Activated CD8-positive, alpha-beta memory T cell treated with anti-CD3 and anti-CD28 coated beads, Interleukin-2, amount 50 U/mL, for 1 hour (primary cell): Measurements from ENCODE around the gene ADAM22.
A peak's percentile ranks its signal among the peaks of the same experiment; 100 is the strongest.
"Not testable (repeated sequence)": the region's sequence is repeated elsewhere in the genome, so short reads cannot be mapped to it uniquely, and the experiment has no call there.

Experiments
- DNase-seq: peaks from one replicate; pipeline ENCODE4 v3.0.0-alpha.2; 2020; ENCODE audit errors: extremely low read depth

Gene ADAM22

DNA sequence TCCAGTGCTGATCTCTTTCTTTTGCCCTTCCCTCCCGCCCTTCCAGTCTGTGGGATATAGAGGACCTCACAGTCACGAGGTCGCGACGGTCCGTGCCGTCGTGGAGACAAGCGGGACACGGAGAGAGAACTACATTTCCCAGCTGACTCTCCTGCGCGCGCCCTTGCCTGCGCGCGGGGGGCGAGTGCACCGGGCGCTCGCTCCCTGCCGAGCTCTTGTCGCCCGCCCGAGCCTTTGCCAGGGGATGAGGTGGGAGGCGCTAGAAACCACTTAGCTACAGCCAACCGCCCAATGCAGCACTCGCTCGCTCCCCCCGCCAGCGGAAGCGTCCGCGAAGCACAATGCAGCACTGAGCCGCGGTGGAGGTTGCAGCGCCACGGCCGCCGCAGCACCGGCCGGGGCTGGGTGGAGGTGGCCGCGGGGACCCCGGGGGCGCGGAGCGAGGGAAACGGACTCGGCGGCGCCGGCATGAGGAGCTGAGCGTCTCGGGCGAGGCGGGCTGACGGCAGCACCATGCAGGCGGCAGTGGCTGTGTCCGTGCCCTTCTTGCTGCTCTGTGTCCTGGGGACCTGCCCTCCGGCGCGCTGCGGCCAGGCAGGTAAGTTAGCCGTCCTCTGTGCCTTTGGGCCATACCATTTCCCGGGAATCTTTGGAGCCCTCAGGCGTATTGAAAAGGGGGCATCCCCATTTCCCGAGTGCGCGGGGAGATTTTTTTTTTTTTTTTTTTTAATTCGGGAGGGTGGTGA lies at the start of gene ADAM22:
Gene ADAM22 (plus strand): TSS at position 299 of the 746 bp plus-strand sequence. CDS start 215 bp downstream, at position 514.
- DNase-seq: peak; percentile 61

- no peak for DNase-seq
Measured at GRCh38 chr7:87885018-87885417, 49.0 kb upstream of the ADAM22 start.

GRCh38 chr7:87886875-87887274 lies 47.2 kb upstream of the ADAM22 start:
- no peak for DNase-seq

DNA sequence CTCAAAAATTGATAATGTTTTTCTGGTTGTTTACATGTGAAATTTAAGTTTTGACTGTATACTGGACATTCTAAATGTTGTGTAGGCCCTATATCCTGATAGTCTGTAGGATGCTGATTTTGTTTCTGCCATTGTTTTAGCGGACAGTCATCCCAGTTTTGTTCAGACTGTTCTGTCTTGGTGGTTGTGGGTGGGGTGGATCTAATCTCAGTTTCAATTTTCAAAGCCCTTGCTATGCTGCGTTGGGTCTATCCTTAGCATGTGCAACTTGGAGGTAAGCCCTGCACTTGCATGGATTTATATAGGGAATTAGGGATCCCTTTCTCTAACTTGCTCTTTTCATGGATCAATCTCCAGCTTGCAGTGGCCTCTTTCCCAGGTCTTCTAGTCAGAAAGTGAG lies 38.7 kb upstream of the ADAM22 start:
- DNase-seq: no peak

DNA sequence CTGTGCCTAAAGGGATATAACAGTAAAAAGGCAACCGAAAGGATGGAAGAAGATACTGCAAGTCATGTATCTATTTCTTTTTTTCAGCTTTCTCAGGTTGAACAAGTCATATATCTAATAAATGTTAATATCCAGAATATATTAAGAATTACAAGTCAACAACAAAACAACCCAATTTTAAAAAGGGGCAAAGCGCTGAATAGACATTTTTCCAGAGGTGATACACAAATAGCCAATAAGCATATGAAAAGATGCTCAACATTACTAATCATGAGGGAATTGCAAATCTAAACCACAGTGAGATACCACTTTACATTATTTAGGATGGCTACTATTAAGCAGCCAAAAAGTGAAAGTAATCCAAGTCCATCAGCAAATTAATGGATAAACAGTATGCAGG lies 34.8 kb upstream of the ADAM22 start:
- DNase-seq: no peak

DNA sequence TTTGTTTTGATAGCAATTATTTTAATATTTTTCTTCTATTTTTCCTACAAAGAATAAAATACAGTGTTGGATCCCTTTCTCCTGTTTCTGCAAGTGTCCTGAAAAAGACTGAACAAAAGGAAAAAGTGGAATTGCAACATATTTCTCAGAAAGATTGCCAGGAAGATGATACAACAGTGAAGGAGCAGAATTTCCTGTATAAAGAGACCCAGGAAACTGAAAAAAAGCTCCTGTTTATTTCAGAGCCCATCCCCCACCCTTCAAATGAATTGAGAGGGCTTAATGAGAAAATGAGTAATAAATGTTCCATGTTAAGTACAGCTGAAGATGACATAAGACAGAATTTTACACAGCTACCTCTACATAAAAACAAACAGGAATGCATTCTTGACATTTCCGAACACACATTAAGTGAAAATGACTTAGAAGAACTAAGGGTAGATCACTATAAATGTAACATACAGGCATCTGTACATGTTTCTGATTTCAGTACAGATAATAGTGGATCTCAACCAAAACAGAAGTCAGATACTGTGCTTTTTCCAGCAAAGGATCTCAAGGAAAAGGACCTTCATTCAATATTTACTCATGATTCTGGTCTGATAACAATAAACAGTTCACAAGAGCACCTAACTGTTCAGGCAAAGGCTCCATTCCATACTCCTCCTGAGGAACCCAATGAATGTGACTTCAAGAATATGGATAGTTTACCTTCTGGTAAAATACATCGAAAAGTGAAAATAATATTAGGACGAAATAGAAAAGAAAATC lies 26.7 kb upstream of the ADAM22 start:
- not testable (repeated sequence) for DNase-seq

- not testable (repeated sequence) for DNase-seq
Measured at GRCh38 chr7:87908814-87909213, 25.2 kb upstream of the ADAM22 start.

DNA sequence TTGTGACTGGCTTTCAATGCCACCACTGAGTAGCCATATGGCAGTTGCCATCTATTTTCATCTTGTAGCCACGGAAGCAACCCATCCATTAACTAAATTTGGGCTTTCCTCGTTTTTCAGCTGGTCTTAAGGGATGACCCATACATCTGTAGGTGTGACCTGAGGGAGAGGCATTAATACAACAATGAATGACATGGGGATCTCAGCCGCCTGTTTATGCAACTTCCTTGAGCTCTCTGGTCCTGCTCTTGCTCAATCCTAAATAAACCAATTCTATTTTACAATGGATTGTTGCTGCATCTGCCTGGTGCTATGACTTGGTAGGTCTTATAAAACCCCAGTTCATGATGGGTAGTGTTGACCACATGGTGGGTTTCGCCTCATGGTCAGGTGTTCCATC lies 21.9 kb upstream of the ADAM22 start:
- no peak for DNase-seq

DNA sequence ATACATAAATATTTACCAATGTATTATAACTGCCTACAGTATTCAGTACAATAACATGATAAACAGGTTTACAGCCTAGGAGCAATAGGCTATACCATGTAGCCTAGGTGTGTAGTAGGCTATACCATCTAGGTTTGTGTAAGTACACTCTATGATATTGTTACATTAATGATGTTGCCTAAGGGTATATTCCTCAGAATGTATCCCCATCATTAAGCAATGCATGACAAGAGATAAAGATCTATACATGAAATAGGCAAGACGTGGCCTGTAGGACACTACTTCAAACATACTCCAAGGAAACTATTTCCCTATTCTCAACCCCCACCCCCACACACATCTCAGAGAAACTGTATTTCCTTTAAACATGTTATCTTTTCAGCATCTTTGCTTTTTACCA lies 15.3 kb upstream of the ADAM22 start:
- no peak for DNase-seq

DNA sequence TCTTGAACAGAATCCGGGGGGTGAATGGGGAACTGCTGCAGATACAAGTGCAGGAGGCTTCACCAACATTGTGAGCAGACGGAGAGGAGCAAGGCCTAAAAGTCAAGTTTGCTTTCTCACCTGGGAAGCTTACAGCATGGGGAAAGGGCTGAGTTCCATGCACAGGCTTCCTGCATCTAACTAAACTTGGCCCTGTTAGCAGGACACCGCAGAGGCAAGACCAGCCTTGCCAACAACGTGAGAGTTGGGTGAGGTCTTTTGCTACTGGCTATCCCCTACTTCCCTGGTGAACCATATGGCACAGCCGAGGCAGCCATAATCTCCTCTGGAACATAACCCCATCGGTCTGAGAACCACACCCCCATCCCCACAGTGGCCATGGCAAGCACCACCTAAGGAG lies 14.2 kb upstream of the ADAM22 start:
- no peak for DNase-seq

DNA sequence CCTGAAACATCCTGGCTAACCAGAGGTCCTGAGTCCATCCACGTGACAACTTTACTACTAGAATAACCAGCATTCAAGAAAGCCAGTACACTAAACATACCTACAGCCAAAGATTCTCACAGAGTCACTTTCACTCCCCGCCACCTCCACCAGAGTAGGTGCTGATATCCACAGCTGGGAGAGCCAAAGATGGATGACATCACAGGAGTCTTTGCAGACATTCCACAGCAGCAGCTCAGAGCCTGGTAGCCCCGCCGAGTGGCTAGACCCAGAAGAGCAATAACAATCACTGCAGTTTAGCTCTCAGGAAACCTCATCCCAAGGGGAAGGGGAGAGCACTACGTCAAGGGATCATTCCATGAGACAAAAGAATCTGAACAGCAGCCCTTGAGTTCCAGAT lies 13.5 kb upstream of the ADAM22 start:
- DNase-seq: no peak

- not testable (repeated sequence) for DNase-seq
Measured at GRCh38 chr7:87922759-87923395, 11.2 kb upstream of the ADAM22 start.

DNA sequence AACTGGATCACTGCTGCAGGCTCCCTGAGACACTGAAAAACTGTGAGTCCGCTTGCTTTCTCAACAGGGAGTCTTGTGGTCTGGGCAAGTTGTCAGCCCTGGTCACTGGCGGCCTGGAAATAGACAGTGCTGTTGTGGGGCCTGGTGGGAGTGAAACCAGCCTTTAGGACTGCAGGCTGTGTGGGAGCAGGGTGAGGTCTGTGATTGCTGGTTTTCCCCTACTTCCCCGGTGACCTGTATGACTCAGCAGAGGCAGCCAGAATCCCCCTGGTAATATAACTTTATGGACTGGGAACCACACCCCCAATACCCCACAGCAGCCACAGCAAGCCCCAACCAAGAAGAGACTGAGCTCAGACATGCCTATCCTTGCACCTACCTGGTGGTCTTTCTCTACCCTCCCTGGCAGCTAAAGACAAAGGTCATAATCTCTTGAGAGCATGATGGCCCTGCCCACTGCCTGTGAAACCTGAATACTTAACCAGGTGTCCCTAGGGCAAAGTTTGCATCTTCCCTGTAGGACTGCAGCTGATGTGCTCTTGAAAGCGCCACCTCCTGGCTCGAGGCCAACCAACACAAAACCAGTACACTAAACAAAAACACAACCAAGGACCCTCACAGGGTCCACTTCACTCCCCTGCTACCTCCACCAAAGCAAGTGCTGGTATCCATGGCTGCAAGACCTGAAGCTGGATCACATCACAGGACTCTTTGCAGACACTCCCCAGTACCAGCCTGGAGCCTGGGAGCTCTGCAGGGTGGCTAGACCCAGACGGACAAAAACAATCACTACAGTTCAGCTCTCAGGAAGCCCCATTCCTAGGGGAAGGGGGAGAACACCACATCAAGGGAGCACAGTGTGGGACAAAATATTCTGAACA lies 7.2 kb upstream of the ADAM22 start:
- DNase-seq: no peak

- DNase-seq: no peak
Measured at GRCh38 chr7:87933605-87933952, 472 bp upstream of the ADAM22 start.

GRCh38 chr7:87934699-87935383 lies 790 bp downstream of the ADAM22 start:
- DNase-seq: no peak

- DNase-seq: no peak
Measured at GRCh38 chr7:87935384-87935706, 1.3 kb downstream of the ADAM22 start.

- DNase-seq: no peak
Measured at GRCh38 chr7:87941138-87941537, 7.1 kb downstream of the ADAM22 start.

DNA sequence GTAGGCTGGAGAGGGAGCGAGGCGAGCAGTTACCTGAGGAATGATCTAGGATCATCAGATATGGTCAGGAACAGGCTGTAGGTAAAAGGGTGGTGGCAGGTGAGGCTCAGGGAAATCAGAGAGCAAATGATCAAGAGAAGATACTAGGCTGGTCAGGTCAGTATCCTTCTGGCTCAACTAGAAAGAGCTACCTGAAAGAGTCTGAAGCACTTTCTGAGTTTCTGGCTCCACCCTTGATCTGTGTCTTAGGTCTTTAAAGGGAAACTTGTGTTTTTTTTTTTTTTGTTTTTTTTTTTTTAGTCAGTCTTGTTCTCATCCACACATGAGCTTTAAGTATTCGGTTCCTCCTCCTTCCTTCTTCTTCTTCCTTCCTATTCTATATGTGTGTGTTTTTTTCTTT lies 10.5 kb downstream of the ADAM22 start:
- no peak for DNase-seq

- not testable (repeated sequence) for DNase-seq
Measured at GRCh38 chr7:87945926-87946325, 11.9 kb downstream of the ADAM22 start.

DNA sequence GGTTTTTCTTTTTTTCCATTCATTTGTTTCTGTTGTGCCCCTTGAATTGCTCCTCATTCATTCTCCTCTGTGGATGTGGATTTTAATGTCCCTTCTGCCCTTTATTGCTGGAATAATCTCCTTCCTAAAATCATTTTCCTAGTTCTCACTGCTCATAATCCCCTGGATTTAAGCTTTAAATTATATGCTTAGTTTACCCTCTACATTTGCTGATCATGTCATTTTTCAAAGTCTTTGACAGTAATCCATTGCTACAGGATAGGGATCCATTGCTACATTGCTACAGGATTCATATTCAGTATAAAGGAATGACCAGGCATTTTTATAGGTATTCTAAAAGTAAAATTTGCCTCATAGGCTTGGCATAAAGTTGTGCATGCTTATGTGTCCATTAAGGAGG lies 14.3 kb downstream of the ADAM22 start:
- no peak for DNase-seq

DNA sequence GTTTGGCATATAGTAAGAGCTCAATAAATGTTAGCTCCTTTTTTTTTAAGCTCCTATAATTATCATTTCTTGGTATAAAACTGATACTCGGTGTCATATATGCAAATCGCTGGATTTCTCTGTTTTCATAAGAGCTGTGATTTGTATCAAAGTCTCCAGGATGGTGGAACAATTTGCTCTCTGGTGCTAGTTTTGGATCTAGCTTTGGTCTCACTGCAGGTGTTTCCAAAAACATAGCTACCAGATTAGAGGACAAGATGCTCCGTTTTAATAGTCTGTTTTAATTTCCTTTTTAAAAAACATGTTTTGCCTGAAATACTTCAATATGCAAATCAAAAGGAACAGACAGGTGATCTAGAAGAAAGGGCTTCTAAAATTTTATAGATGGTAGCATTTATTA lies 25.3 kb downstream of the ADAM22 start:
- no peak for DNase-seq
